Measurements from ENCODE around the gene DUT.
A peak's percentile ranks its signal among the peaks of the same experiment; 100 is the strongest.

DUT gene

DNA sequence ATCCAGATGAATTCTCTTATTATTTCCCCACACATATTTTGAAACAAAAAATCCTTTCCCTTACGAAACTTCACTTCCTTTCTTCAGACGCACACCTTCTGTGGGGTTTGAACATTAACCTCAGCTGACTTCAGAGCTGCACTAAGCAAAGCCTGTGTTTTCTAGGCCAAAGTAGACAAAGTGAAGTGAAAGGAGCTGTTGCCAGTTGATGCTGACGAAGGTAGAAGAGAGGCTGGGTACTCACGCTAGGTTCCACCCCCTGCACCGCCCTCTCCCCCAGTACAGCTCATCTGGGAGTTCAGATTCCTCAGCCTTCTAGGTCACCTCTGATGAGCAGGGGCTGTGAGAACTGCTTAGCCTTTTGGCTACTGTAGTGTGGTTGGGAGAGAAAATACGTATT, 24.1 kb downstream of the DUT start:
- Histone ChIP-seq H3K27me3 (ENCODE audit: control insufficient read depth, insufficient read depth, low read length) (no peaks in the 10 kb centered on the region), H3K4me2 (ENCODE audit: low read length) (no peak overlapping the region), H2AFZ (no peak overlapping the region), H3K27ac (no peak overlapping the region), H3K4me3 (ENCODE audit: low read depth, low read length) (no peak overlapping the region), H3K4me1 (no peaks in the 10 kb centered on the region), H3K9me3 (ENCODE audit: control insufficient read depth, low read length) (no peaks in the 10 kb centered on the region), H3K79me2 (no peaks in the 10 kb centered on the region), H3K9ac (no peak overlapping the region), H3K36me3 (ENCODE audit: control insufficient read depth, insufficient read depth, low read length) (no peaks in the 10 kb centered on the region)
- TF ChIP-seq, protein P1, sequence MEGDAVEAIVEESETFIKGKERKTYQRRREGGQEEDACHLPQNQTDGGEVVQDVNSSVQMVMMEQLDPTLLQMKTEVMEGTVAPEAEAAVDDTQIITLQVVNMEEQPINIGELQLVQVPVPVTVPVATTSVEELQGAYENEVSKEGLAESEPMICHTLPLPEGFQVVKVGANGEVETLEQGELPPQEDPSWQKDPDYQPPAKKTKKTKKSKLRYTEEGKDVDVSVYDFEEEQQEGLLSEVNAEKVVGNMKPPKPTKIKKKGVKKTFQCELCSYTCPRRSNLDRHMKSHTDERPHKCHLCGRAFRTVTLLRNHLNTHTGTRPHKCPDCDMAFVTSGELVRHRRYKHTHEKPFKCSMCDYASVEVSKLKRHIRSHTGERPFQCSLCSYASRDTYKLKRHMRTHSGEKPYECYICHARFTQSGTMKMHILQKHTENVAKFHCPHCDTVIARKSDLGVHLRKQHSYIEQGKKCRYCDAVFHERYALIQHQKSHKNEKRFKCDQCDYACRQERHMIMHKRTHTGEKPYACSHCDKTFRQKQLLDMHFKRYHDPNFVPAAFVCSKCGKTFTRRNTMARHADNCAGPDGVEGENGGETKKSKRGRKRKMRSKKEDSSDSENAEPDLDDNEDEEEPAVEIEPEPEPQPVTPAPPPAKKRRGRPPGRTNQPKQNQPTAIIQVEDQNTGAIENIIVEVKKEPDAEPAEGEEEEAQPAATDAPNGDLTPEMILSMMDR (IDR thresholded peaks at IDR 0.05): no peak

GRCh38 chr15:48358229-48359152, 27.3 kb downstream of the DUT start:
- Histone ChIP-seq H3K4me3 (ENCODE audit: low read depth, low read length) (no peak overlapping the region), H3K27ac (no peak overlapping the region), H3K79me2 (no peaks in the 10 kb centered on the region), H3K4me2 (ENCODE audit: low read length) (no peak overlapping the region), H3K27me3 (ENCODE audit: control insufficient read depth, insufficient read depth, low read length) (no peaks in the 10 kb centered on the region), H3K4me1 (no peaks in the 10 kb centered on the region), H2AFZ (no peak overlapping the region), H3K9me3 (ENCODE audit: control insufficient read depth, low read length) (no peaks in the 10 kb centered on the region), H3K36me3 (ENCODE audit: control insufficient read depth, insufficient read depth, low read length) (no peaks in the 10 kb centered on the region), H3K9ac (no peak overlapping the region)
- TF ChIP-seq, protein P1 (IDR thresholded peaks at IDR 0.05): peak; percentile 31

GRCh38 chr15:48360841-48361240, 29.6 kb downstream of the DUT start:
- TF ChIP-seq, protein P1 (IDR thresholded peaks at IDR 0.05): no peak
- no peaks in the 10 kb centered on the region for H3K27me3 ChIP-seq (ENCODE audit: control insufficient read depth, insufficient read depth, low read length)

DNA sequence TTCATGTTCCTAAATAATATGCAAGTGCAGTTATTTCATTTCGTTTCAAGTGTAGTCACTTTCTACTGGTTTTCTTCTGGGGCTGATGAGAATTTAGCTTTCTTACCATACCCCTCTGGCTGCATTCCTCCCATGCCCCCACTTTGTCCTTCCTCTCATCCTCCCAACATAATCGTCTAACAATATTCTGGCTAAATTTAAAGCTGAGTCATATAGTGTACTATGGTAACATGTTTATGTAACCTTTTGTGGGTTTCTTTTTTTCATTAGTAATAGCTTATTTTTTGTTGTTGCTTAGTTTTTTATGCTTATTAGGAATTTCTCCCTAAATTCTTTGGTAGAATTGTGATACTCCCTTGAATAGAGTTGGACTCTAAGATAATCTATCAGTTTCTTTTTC, 30.5 kb downstream of the DUT start:
- Histone ChIP-seq H3K36me3 (ENCODE audit: control insufficient read depth, insufficient read depth, low read length) (no peaks in the 10 kb centered on the region), H3K9ac (no peak overlapping the region), H3K27me3 (ENCODE audit: control insufficient read depth, insufficient read depth, low read length) (no peaks in the 10 kb centered on the region), H3K9me3 (ENCODE audit: control insufficient read depth, low read length) (no peaks in the 10 kb centered on the region), H3K4me1 (no peaks in the 10 kb centered on the region), H2AFZ (no peak overlapping the region), H3K79me2 (no peaks in the 10 kb centered on the region), H3K4me2 (ENCODE audit: low read length) (no peak overlapping the region), H3K4me3 (ENCODE audit: low read depth, low read length) (no peak overlapping the region), H3K27ac (no peak overlapping the region)
- TF ChIP-seq, protein P1 (IDR thresholded peaks at IDR 0.05): no peak

More at GRCh38 chr15:48360841-48361240, 29.6 kb downstream of the DUT start:
- Histone ChIP-seq H3K27ac (no peak overlapping the region), H3K4me3 (ENCODE audit: low read depth, low read length) (no peak overlapping the region), H3K9ac (no peak overlapping the region), H3K4me2 (ENCODE audit: low read length) (no peak overlapping the region), H3K9me3 (ENCODE audit: control insufficient read depth, low read length) (no peaks in the 10 kb centered on the region), H3K36me3 (ENCODE audit: control insufficient read depth, insufficient read depth, low read length) (no peaks in the 10 kb centered on the region), H3K4me1 (no peaks in the 10 kb centered on the region), H2AFZ (no peak overlapping the region), H3K79me2 (no peaks in the 10 kb centered on the region)

GRCh38 chr15:48363474-48363873, 32.2 kb downstream of the DUT start:
- Histone ChIP-seq H3K4me1 (no peaks in the 10 kb centered on the region), H3K4me2 (ENCODE audit: low read length) (no peak overlapping the region), H3K36me3 (ENCODE audit: control insufficient read depth, insufficient read depth, low read length) (no peaks in the 10 kb centered on the region), H3K4me3 (ENCODE audit: low read depth, low read length) (no peak overlapping the region), H3K27me3 (ENCODE audit: control insufficient read depth, insufficient read depth, low read length) (no peaks in the 10 kb centered on the region), H2AFZ (no peak overlapping the region), H3K27ac (no peak overlapping the region), H3K79me2 (no peaks in the 10 kb centered on the region), H3K9me3 (ENCODE audit: control insufficient read depth, low read length) (no peaks in the 10 kb centered on the region), H3K9ac (no peak overlapping the region)
- TF ChIP-seq, protein P1 (IDR thresholded peaks at IDR 0.05): no peak
